ENCODE measurements around the gene LUC7L. TPM values are rescaled to one million over a fixed set of nuclear protein-coding genes. Genes with fewer than 3 reads are reported as not detected.
A peak's percentile ranks its signal among the peaks of the same experiment; 100 is the strongest.

LUC7L gene
- total RNA-seq, 6 donors from 2014 or later: 57.9 to 394 (median 108) TPM

GRCh38 chr16:265002-265529, 35.8 kb upstream of the LUC7L start:
- no peak overlapping the region for H3K4me3 ChIP-seq
- 93 to 100% methylated on average over 3 to 14 of the region's 14 CpGs for WGBS, 2 donors
- TF ChIP-seq POLR2A (IDR thresholded peaks at IDR 0.05) (no peak), EP300 (IDR thresholded peaks at IDR 0.05) (no peak)
- no peaks in the 10 kb centered on the region for H3K27me3 ChIP-seq
- H3K36me3 ChIP-seq: peaks cover 5 to 55% (median 44%) of the 10 kb centered on the region in 4 donors
- no peak for ATAC-seq (ENCODE audit: low FRiP score in 2 of 2)
- H3K27ac ChIP-seq: no peak overlapping the region
- H3K9me3 ChIP-seq: no peaks in the 10 kb centered on the region
- H3K4me1 ChIP-seq: no peaks in the 10 kb centered on the region
- DNase-seq: no peak

GRCh38 chr16:264440-264951, 35.2 kb upstream of the LUC7L start:
- DNase-seq (peak in 1 of 2 donors; percentile 78), ATAC-seq (ENCODE audit: low FRiP score in 2 of 2) (no peak)
- Histone ChIP-seq H3K27me3 (no peaks in the 10 kb centered on the region), H3K36me3 (peaks cover 5 to 60% (median 50%) of the 10 kb centered on the region in 4 donors), H3K9me3 (no peaks in the 10 kb centered on the region), H3K4me3 (no peak overlapping the region), H3K27ac (no peak overlapping the region), H3K4me1 (no peaks in the 10 kb centered on the region)
- no peak for TF ChIP-seq EP300 (IDR thresholded peaks at IDR 0.05)
- TF ChIP-seq POLR2AphosphoS5 (IDR thresholded peaks at IDR 0.05): no peak
- TF ChIP-seq CTCF (IDR thresholded peaks at IDR 0.05): no peak
- no peak for TF ChIP-seq POLR2A (IDR thresholded peaks at IDR 0.05)
- WGBS, 2 donors: 95 to 96% methylated on average over 8 to 22 of the region's 23 CpGs

GRCh38 chr16:263944-264343, 34.7 kb upstream of the LUC7L start:
- TF ChIP-seq POLR2A (IDR thresholded peaks at IDR 0.05) (no peak), EP300 (IDR thresholded peaks at IDR 0.05) (no peak), CTCF (IDR thresholded peaks at IDR 0.05) (no peak), POLR2AphosphoS5 (IDR thresholded peaks at IDR 0.05) (no peak)
- H3K36me3 ChIP-seq: peaks cover 5 to 60% (median 53%) of the 10 kb centered on the region in 4 donors
- 94 to 97% methylated on average over 5 to 17 of the region's 17 CpGs for WGBS, 2 donors

GRCh38 chr16:263182-263774, 34.0 kb upstream of the LUC7L start:
- ATAC-seq (ENCODE audit: low FRiP score in 2 of 2) (no peak), DNase-seq (peak in 1 of 2 donors; percentile 79)
- H3K4me1 ChIP-seq: no peaks in the 10 kb centered on the region
- WGBS, 2 donors: 94% methylated on average over 12 to 35 of the region's 35 CpGs
- no peaks in the 10 kb centered on the region for H3K27me3 ChIP-seq
- no peaks in the 10 kb centered on the region for H3K9me3 ChIP-seq
- no peak overlapping the region for H3K4me3 ChIP-seq
- no peak overlapping the region for H3K27ac ChIP-seq
- H3K36me3 ChIP-seq: peaks cover 5 to 61% (median 54%) of the 10 kb centered on the region in 4 donors
- TF ChIP-seq POLR2A (IDR thresholded peaks at IDR 0.05) (no peak), CTCF (IDR thresholded peaks at IDR 0.05) (no peak), EP300 (IDR thresholded peaks at IDR 0.05) (no peak), POLR2AphosphoS5 (IDR thresholded peaks at IDR 0.05) (no peak)

More at GRCh38 chr16:263944-264343, 34.7 kb upstream of the LUC7L start:
- Histone ChIP-seq H3K4me3 (no peak overlapping the region), H3K4me1 (no peaks in the 10 kb centered on the region), H3K27ac (no peak overlapping the region), H3K9me3 (no peaks in the 10 kb centered on the region), H3K27me3 (no peaks in the 10 kb centered on the region)
- ATAC-seq (ENCODE audit: low FRiP score in 2 of 2) (no peak), DNase-seq (peak in 1 of 2 donors; percentile 70)

- H3K36me3 ChIP-seq: peaks cover 5 to 61% (median 54%) of the 10 kb centered on the region in 4 donors
- no peak overlapping the region for H3K27ac ChIP-seq
- no peaks in the 10 kb centered on the region for H3K27me3 ChIP-seq
- no peak overlapping the region for H3K4me3 ChIP-seq
- ATAC-seq (ENCODE audit: low FRiP score in 2 of 2) (no peak), DNase-seq (peak in 1 of 2 donors; percentile 77)
- H3K4me1 ChIP-seq: no peaks in the 10 kb centered on the region
- TF ChIP-seq POLR2AphosphoS5 (IDR thresholded peaks at IDR 0.05): no peak
- TF ChIP-seq POLR2A (IDR thresholded peaks at IDR 0.05): no peak
- TF ChIP-seq CTCF (IDR thresholded peaks at IDR 0.05): no peak
- TF ChIP-seq EP300 (IDR thresholded peaks at IDR 0.05): no peak
- WGBS, 2 donors: 95 to 96% methylated on average over 29 of the region's 29 CpGs
- no peaks in the 10 kb centered on the region for H3K9me3 ChIP-seq
Observed at GRCh38 chr16:262121-262745, 33.0 kb upstream of the LUC7L start.

Data from upper lobe of left lung (tissue), 6 donors.